HL-60/S4 treated with retinoic acid at 250 ng/mL for 4 days and 3 days (cell line): ENCODE data around the gene MSRB2.
"Not testable (repeated sequence)": the region's sequence is repeated elsewhere in the genome, so short reads cannot be mapped to it uniquely, and the experiment has no call there.

Experiments used
- in situ Hi-C: fragments of 300-500 bp; cut with MboI; formaldehyde crosslinking; loops from 2 replicates; pipeline ENCODE4 v1.7.0; 2022; ENCODE audit warnings: low sequenced_read_pairs

The MSRB2 gene

GRCh38 chr10:23095404-23095965 lies at the start of gene MSRB2:
TSS of gene MSRB2 (plus strand) at chr10:23095579. CDS start at chr10:23095609, 30 bp downstream.
- in situ Hi-C loops = no loop called here

- in situ Hi-C loops = no loop called here
These were observed 49.4 kb upstream of the MSRB2 start for GRCh38 chr10:23046027-23046426.

GRCh38 chr10:23047201-23048050 lies 48.0 kb upstream of the MSRB2 start:
- in situ Hi-C loops = no loop called here

- in situ Hi-C loops = no loop called here
These were observed 47.2 kb upstream of the MSRB2 start for GRCh38 chr10:23048191-23048590.

- in situ Hi-C loops = no loop called here
These were observed 44.1 kb upstream of the MSRB2 start for GRCh38 chr10:23051278-23051677.

GRCh38 chr10:23051855-23052331 lies 43.5 kb upstream of the MSRB2 start:
- in situ Hi-C loops = no loop called here

GRCh38 chr10:23053036-23053435 lies 42.3 kb upstream of the MSRB2 start:
- in situ Hi-C loops = no loop called here

- in situ Hi-C loops = no loop called here
These were observed 39.8 kb upstream of the MSRB2 start for GRCh38 chr10:23055424-23056185.

- in situ Hi-C loops = no loop called here
These were observed 39.2 kb upstream of the MSRB2 start for GRCh38 chr10:23056186-23056579.

GRCh38 chr10:23058366-23058765 lies 37.0 kb upstream of the MSRB2 start:
- in situ Hi-C loops = no loop called here

GRCh38 chr10:23060918-23061317 lies 34.5 kb upstream of the MSRB2 start:
- in situ Hi-C loops = no loop called here

GRCh38 chr10:23063045-23063972 lies 32.1 kb upstream of the MSRB2 start:
- in situ Hi-C loops = no loop called here

GRCh38 chr10:23063973-23064812 lies 31.2 kb upstream of the MSRB2 start:
- in situ Hi-C loops = no loop called here

- in situ Hi-C loops = not testable (repeated sequence)
These were observed 30.6 kb upstream of the MSRB2 start for GRCh38 chr10:23064813-23065114.

- in situ Hi-C loops = no loop called here
These were observed 30.0 kb upstream of the MSRB2 start for GRCh38 chr10:23065181-23065948.

GRCh38 chr10:23067337-23067736 lies 28.0 kb upstream of the MSRB2 start:
- in situ Hi-C loops = no loop called here

GRCh38 chr10:23067939-23068775 lies 27.2 kb upstream of the MSRB2 start:
- in situ Hi-C loops = no loop called here
